Left hindlimb (tissue), 1 donor: ENCODE results near the gene ANXA4.
A peak's percentile ranks its signal among the peaks of the same experiment; 100 is the strongest.
"Not testable (repeated sequence)": the region's sequence is repeated elsewhere in the genome, so short reads cannot be mapped to it uniquely, and the experiment has no call there.

Experiments used
- DNase-seq: peaks from one replicate; pipeline ENCODE4 v3.0.0-alpha.2; 2018

Gene ANXA4

DNA sequence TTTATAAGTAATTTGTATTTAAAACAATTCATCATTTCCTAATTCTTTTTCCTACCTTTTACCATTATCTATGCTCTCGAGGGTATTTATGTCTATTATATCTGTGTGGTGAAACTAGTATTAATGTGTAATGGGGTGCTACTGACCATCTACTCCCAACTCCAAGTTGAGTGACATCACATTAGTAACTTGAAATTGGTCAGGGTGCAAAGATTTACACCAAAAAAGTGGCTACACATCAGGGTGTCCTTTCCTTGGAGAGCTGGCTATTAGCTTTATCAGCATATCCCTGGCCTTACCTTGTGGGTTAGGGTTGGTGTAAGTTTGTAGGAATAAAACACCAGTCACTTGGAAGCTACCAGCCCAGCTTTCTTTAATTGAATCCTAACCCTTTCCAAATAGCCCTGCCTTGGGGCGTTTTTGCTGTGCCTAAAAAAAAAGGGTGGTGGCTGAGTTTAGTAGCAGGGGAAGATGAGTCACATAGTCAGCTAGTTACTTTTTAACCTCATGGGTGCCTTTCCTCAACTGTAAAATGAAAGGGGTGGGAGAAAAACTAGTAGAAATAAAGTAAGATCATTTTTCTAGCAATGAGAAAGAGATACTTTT lies 14.0 kb downstream of the ANXA4 start:
- no peak for DNase-seq

- no peak for DNase-seq
Measured at GRCh38 chr2:69762025-69762424, 20.1 kb downstream of the ANXA4 start.

GRCh38 chr2:69762513-69763494 lies 20.9 kb downstream of the ANXA4 start:
- peak; percentile 34 for DNase-seq

DNA sequence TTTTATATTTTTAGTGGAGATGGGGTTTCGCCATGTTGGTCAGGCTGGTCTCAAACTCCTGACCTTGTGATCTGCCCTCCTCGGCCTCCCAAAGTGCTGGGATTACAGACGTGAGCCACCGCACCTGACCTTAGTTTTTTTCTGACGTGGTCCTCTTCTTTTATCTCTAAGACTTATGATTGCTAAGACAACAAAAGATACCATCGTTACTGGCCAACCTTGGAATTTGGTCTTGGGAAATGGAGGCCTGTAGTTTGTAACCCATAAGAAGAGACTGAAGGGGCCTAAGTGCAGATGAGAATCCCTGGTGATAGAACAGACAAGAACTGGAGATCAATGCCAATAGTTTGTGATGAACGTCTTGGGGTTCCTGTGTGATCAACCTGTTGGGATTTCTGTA lies 21.9 kb downstream of the ANXA4 start:
- not testable (repeated sequence) for DNase-seq

DNA sequence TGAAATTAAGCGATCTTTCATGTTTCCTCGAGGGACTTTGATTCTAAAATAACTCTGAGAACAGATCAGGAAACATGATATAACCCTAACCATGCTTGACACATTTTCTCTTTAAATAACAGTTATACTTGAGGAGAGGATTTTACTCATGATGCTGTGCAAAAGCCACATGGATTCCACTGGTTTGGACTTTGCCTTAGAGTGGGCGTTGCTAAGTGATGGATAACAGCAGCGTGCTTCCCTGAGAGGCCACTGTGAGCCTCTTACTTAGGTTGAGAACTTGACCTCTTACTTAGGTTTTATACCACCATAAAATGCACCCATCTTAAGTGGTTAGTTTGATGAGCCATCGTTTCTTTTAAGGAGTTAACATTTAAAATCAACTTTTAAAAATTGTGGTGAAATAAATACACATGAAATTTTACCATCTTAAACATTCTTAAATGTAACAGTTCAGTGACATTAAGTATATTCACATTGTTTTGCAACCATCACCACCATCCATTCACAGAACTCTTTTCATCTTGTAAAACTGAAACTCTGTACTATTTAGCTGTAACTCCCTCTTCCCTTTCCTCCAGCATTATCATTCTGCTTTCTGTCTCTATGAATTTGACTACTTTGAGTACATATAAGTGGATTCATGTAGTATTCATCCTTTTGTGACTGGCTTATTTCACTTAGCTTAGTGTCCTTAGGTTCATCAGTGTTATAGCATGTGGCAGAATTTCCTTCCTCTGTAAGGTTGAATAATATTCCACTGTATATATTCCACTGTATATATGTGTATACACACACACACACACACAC lies 22.6 kb downstream of the ANXA4 start:
- DNase-seq, result no peak

DNA sequence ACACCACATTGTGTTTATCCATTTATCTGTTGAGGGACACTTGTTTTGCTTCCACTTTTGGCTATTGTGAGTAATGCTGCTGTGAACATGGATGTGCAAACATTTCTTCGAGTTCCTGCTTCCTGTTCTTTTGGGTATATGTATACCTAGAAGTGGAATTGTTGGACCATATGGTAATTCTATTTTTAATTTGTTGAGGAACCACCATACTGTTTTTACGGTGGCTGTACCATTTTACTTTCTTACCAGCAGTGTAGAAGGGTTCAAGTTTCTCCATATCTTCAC lies 23.1 kb downstream of the ANXA4 start:
- DNase-seq, result no peak

- DNase-seq, result no peak
Measured at GRCh38 chr2:69766014-69766413, 24.1 kb downstream of the ANXA4 start.

DNA sequence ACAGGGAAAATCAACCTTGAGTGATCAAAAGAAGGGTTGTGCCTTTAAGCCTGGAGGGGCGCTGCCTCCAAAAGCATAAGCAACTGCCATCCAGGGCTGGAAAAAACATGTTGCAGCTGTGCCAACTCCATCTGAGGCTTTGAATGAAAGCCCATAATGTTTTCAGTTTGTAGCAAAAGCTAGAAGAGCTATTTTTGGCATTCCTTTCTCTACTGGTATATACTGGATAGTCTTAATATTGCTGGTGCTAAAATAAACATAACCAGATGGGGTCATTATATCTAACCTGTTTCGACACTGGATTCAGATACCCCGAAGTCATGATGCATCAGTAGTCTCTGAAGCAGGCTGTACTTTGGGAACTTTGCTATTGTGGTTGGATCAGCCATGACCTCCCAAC lies 25.1 kb downstream of the ANXA4 start:
- DNase-seq, result no peak

DNA sequence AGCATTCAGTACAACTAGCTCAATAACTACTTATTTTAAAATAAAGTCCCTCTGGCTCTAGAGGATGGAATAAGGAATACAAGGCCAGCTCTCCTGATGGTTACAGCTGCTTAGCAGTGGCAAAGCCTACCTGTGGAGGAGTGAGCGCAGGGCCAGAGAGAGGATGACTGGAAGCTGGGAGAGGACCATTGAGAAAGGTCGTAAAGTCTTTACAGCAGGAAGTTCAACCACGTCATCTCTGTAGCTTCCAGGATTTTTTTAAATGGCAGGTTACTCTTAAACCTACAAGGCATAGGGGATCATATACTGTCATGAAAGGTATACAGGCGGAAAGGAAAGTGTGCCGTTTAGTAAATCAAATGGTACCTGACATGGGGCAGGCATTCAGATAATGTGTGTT lies 26.3 kb downstream of the ANXA4 start:
- DNase-seq, result no peak

GRCh38 chr2:69768789-69769188 lies 26.9 kb downstream of the ANXA4 start:
- DNase-seq, result no peak

DNA sequence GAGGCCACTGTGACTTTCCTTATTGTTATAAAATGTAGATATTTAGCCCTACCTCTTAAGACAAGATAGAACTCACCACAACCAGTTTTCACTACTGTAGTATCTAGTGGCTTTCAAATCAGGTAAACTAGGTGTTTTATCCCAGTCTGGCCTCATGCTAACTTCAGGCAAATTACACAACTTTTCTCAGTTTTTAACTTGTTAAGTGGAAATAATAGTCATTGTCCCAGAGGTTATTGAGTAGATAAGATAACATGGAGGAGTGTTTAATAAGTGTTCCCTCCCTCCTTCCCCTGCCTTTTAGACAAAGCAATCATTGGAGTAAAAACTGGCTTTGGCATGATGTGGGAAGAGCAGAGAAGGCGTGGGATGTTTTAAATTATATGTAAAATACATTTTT lies 27.3 kb downstream of the ANXA4 start:
- no peak for DNase-seq

DNA sequence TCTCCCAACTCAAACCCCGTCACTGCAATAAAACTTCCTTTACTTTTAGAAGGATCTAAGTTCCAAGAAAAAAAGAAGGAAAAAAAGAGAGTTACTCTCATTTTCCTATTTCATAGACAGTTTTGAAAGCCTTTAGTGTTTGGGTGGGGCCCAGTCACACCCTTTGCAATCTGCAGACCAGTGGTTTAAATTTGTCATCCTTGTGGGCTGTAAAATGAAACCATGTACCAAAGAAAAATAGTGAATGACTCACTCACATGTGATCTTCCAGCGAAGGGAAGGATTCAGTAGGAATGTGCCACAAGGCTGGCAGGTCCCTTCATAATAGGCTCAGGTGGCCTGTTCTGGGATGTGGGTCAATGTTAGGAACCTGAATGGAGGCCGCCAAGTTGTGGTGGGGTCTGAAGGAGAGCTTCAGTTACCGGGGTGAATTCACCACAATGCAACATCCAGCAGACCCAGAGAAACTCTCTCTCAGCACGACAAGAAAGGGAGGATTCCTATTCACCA lies 28.3 kb downstream of the ANXA4 start:
- peak; percentile 39 for DNase-seq

GRCh38 chr2:69770747-69771146 lies 28.8 kb downstream of the ANXA4 start:
- DNase-seq, result no peak

DNA sequence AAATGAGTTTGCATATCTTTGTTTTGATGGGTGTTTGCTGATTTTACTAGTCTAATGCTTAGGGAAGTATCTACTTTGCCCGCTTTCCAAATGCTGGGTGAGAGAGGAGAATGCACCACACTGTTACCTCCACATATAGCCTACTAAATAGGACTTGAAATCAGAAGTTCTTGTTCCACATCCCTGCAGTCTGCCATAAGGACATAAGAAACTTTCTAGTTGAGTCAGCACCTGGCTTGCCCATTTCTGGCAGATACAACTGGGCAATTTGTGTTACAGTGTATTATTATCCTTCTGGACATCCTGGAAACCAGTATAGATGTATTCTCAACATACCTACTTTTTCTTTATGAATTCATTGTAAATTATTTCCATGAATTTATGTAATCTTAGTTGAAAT lies 29.5 kb downstream of the ANXA4 start:
- DNase-seq, result no peak

GRCh38 chr2:69773206-69773605 lies 31.3 kb downstream of the ANXA4 start:
- DNase-seq, result no peak

DNA sequence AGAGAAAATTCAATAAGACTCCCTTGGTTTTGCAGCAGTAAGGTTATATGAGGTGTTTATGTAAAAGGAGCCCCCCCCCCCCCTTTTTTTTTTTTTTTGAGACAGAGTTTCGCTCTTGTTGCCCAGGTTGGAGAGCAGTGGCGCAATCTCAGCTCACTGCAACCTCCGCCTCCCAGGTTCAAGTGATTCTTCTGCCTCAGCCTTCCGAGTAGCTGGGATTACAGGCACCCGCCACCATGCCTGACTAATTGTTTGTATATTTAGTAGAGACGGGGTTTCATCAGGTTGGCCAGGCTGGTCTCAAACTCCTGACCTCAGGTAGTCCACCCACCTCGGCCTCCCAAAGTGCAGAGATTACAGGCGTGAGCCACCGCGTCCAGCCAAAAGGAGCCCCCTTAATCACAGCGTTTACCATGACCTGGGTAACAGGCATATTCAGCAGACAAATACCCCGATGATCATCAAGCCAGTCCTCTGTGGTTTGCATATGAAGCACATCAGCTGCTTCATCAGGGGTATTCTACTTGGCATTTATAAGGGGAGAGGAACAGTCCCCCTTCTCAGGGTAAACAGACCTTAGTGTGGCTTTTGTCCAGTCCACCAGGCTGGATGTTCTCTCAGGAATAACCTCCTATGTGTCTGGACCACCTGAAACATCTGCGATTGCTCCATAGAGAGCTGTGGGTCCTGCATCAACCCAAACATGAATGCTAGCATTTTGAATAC lies 32.5 kb downstream of the ANXA4 start:
- DNase-seq, result not testable (repeated sequence)

- DNase-seq, result no peak
Measured at GRCh38 chr2:69774984-69775982, 33.3 kb downstream of the ANXA4 start.

DNA sequence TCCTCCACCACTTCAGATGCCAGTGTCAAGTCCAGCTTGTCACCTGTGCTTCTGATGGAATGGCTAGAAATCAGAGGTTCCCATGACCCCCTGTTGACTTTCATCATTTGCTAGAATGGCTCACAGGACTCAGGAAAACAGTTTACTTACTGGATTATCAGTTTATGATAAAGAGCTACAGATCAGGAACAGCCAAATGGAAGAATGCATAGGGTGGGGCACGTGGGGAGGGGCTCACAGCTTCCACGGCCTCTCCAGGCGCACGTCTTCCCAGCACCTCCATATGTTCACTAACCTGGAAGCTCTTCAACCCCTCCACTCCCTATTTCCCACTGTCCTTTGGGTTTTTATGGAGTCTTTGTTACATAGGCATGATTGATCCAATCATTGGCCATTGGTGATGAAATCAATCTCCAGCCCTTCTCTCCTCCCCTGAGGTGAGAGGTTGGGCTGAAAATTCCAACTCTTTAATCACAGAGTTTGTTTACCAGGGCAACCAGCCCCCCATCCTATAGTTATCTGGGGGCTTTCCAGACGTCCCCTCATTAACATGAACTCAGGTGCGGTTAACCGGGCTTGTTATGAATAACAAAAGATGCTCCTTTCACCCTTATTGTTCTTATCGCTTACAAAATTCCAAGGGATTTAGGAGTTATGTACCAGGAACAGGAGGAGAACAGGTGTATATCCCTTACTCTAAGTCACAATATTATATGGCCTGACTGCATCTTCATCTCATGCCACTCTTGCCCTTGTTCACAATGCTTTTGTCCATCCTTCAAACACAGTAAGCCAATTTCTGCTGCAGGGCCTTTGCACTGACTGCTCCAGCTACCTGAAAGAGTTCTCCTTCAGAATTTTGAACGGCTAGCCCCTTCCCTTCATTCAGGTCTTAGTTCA lies 35.2 kb downstream of the ANXA4 start:
- no peak for DNase-seq

- no peak for DNase-seq
Measured at GRCh38 chr2:69777786-69778105, 35.8 kb downstream of the ANXA4 start.

DNA sequence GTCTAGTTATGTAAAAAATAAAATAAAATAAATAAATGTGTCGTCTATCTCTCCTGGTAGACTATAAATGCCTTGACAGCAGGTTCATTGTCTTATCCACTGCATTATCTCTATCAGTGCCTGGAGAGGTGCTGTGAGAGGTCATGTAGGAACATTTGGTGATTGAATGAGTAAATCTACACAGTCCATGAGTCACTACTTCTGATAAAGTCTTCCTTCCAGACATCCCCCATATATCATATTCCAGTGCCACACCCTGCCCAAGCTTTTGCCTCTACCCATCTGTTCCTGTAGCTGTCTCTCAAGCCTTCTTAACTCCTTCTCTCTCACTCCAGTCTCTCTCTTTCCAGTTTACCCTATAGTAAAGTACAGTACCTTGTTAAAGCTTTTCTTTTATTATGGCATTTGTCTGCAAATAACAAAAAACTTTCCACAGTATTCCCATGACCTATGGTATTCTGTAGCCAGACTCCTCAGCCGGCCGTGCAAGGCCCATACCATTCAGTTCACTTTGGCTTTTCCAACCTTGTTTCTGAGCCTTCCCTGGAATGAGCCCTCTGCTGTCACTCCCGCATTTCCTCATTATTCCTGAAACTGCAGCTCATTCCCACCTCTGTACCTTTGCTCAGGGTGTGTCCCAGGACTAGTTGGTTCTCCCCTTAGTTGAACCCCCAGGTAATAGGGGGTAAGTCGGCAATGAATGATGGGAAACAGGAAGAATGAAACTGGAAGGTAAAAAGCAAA lies 37.5 kb downstream of the ANXA4 start:
- DNase-seq, result no peak
